Measurements from ENCODE around the gene FOXN1. TPM values are rescaled to one million over a fixed set of nuclear protein-coding genes. Genes with fewer than 3 reads are reported as not detected.
"Not testable (repeated sequence)": the region's sequence is repeated elsewhere in the genome, so short reads cannot be mapped to it uniquely, and the experiment has no call there.

The FOXN1 gene
- total RNA-seq, 1 donor from 2014 or later: 1.0 TPM

- H3K4me3 Mint-ChIP-seq: no peak overlapping the region
- H3K9me3 Mint-ChIP-seq: no peaks in the 10 kb centered on the region
- H3K27me3 Mint-ChIP-seq: no peaks in the 10 kb centered on the region
- peaks cover 5% of the 10 kb centered on the region for H3K36me3 Mint-ChIP-seq
- H3K27ac Mint-ChIP-seq: no peak overlapping the region
- peaks cover 26% of the 10 kb centered on the region for H3K4me1 Mint-ChIP-seq (ENCODE audit: unreplicated experiment)
- DNase-seq (ENCODE audit: extremely low spot score, unreplicated experiment): no peak
- TF ChIP-seq, protein P1, sequence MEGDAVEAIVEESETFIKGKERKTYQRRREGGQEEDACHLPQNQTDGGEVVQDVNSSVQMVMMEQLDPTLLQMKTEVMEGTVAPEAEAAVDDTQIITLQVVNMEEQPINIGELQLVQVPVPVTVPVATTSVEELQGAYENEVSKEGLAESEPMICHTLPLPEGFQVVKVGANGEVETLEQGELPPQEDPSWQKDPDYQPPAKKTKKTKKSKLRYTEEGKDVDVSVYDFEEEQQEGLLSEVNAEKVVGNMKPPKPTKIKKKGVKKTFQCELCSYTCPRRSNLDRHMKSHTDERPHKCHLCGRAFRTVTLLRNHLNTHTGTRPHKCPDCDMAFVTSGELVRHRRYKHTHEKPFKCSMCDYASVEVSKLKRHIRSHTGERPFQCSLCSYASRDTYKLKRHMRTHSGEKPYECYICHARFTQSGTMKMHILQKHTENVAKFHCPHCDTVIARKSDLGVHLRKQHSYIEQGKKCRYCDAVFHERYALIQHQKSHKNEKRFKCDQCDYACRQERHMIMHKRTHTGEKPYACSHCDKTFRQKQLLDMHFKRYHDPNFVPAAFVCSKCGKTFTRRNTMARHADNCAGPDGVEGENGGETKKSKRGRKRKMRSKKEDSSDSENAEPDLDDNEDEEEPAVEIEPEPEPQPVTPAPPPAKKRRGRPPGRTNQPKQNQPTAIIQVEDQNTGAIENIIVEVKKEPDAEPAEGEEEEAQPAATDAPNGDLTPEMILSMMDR (conservative IDR thresholded peaks at IDR 0.05): no peak
These were observed 67.9 kb downstream of the FOXN1 start for GRCh38 chr17:28573966-28574480.

GRCh38 chr17:28574526-28574925, 68.4 kb downstream of the FOXN1 start:
- peaks cover 23% of the 10 kb centered on the region for H3K4me1 Mint-ChIP-seq (ENCODE audit: unreplicated experiment)
- peaks cover 3% of the 10 kb centered on the region for H3K36me3 Mint-ChIP-seq
- no peak for DNase-seq (ENCODE audit: extremely low spot score, unreplicated experiment)
- H3K9me3 Mint-ChIP-seq: no peaks in the 10 kb centered on the region
- no peak overlapping the region for H3K4me3 Mint-ChIP-seq
- no peaks in the 10 kb centered on the region for H3K27me3 Mint-ChIP-seq
- no peak overlapping the region for H3K27ac Mint-ChIP-seq
- TF ChIP-seq, protein P1 (conservative IDR thresholded peaks at IDR 0.05): no peak

DNA sequence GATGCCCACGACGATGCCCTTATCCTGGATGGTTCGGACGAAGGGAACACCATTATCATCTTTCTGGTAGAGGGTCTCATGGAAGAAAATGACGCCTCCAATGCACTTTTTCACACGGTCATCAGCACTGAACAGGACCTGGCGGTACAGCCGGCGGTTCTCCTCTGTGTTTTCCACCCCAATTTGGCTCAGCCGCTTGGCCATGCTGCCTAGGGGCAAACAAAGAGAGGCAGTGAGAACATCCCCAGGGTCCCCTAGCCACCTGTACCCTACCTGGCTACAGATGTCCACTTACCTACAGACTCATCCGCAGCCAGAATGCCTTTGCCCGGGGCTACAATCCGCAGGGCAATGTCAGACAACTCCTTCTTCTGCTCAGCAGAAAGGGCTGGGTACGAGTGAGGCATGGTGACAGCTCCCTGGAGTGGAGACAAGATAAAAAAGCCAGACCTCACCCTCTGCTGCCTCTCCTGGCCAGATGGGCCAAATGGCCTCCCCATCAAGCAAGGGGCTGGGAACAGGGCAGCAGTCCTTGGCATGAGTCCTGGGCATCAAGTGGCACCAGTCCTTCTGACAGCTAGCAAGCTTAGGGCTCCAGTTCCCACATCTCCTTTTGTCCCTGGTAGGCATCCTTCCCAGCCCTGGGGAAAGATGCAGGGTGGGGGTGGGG, 69.1 kb downstream of the FOXN1 start:
- Mint-ChIP-seq H3K27me3 (no peaks in the 10 kb centered on the region), H3K9me3 (no peaks in the 10 kb centered on the region), H3K4me1 (ENCODE audit: unreplicated experiment) (peaks cover 19% of the 10 kb centered on the region), H3K4me3 (no peak overlapping the region), H3K27ac (no peak overlapping the region), H3K36me3 (no peaks in the 10 kb centered on the region)
- TF ChIP-seq, protein P1 (conservative IDR thresholded peaks at IDR 0.05): no peak
- no peak for DNase-seq (ENCODE audit: extremely low spot score, unreplicated experiment)

- not testable (repeated sequence) for H3K9me3 Mint-ChIP-seq; H3K27me3 Mint-ChIP-seq; H3K36me3 Mint-ChIP-seq; DNase-seq (ENCODE audit: extremely low spot score, unreplicated experiment); H3K27ac Mint-ChIP-seq
- Mint-ChIP-seq H3K4me1 (ENCODE audit: unreplicated experiment) (peaks cover 13% of the 10 kb centered on the region), H3K4me3 (peak overlapping the region; percentile 61)
These were observed 69.9 kb downstream of the FOXN1 start for GRCh38 chr17:28576016-28576415.

GRCh38 chr17:28576758-28577465, 70.8 kb downstream of the FOXN1 start, which contains the start of gene ALDOC:
Gene ALDOC, minus strand, starts transcription at chr17:28576895. Its CDS starts 1,363 bp downstream, at chr17:28575532.
- TF ChIP-seq, protein P1 (conservative IDR thresholded peaks at IDR 0.05): no peak
- Mint-ChIP-seq H3K4me3 (peak within 1 kb of the TSS; percentile 62), H3K4me1 (ENCODE audit: unreplicated experiment) (peaks cover 11% of the 10 kb centered on the region), H3K27ac (no peak within 1 kb of the TSS), H3K27me3 (no peaks in the 10 kb centered on the region), H3K9me3 (no peaks in the 10 kb centered on the region), H3K36me3 (no peaks in the 10 kb centered on the region)
- peak; percentile 87 for DNase-seq (ENCODE audit: extremely low spot score, unreplicated experiment)

DNA sequence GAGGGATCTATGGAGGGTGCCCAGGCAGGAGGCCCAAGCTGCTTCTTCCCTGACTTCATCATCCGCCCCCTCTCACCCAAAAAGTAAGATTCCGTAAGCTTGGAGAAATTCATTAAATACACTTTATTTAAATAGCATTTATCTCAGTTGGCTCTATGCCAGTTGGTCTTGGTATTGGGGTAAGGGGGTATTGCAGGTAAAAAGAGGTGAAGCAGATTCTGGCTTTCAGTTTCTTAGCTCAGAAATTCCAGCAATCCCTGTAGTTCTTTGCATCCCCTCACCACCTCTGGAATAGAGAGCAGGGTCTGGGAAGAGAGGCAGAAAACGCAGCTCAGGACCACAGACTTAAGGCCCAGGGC, 71.3 kb downstream of the FOXN1 start:
- Mint-ChIP-seq H3K4me3 (no peak overlapping the region), H3K36me3 (no peaks in the 10 kb centered on the region), H3K27ac (no peak overlapping the region), H3K4me1 (ENCODE audit: unreplicated experiment) (peaks cover 6% of the 10 kb centered on the region), H3K9me3 (no peaks in the 10 kb centered on the region), H3K27me3 (no peaks in the 10 kb centered on the region)
- TF ChIP-seq, protein P1 (conservative IDR thresholded peaks at IDR 0.05): no peak
- no peak for DNase-seq (ENCODE audit: extremely low spot score, unreplicated experiment)
